22Rv1 (cell line): ENCODE measurements around the gene OR3A2.

ENCODE experiments used
- ZFX ChIP-seq: fragments of 450-650 bp; IDR thresholded peaks from 2 replicates; pipeline ENCODE4 v1.6.1; 2017; ENCODE audit warnings: antibody characterized with exemption, borderline replicate concordance
- TF ChIP-seq, protein P1 (sequence below): fragments of 450-650 bp; IDR thresholded peaks from 2 replicates; pipeline ENCODE4 v1.5.1; 2017; ENCODE audit warnings: mild to moderate bottlenecking

DNA sequence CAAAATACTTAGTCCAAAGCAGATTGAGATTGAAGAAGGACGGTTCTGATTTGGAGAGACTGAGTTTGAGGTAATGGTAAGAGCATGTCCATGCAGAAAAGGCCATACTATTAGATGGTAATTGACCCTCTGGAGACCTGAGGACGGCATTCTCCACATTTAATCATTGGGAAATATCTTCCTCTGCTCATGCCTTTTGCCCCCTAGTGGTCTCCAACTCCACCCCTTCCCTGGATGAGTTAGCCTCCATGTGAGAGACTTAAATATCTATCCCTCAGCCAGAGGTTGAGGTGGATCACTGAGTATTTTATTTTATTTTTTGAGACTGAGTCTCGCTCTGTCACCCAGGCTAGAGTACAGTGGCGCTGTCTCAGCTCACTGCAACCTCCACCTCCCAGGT lies 77.5 kb downstream of the OR3A2 start:
- TF ChIP-seq, protein P1, sequence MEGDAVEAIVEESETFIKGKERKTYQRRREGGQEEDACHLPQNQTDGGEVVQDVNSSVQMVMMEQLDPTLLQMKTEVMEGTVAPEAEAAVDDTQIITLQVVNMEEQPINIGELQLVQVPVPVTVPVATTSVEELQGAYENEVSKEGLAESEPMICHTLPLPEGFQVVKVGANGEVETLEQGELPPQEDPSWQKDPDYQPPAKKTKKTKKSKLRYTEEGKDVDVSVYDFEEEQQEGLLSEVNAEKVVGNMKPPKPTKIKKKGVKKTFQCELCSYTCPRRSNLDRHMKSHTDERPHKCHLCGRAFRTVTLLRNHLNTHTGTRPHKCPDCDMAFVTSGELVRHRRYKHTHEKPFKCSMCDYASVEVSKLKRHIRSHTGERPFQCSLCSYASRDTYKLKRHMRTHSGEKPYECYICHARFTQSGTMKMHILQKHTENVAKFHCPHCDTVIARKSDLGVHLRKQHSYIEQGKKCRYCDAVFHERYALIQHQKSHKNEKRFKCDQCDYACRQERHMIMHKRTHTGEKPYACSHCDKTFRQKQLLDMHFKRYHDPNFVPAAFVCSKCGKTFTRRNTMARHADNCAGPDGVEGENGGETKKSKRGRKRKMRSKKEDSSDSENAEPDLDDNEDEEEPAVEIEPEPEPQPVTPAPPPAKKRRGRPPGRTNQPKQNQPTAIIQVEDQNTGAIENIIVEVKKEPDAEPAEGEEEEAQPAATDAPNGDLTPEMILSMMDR, result no peak
- no peak for TF ChIP-seq ZFX
